ENCODE data around the gene SENP3. TPM values are rescaled to one million over a fixed set of nuclear protein-coding genes. Genes with fewer than 3 reads are reported as not detected.
"Not testable (repeated sequence)": the region's sequence is repeated elsewhere in the genome, so short reads cannot be mapped to it uniquely, and the experiment has no call there.

The SENP3 gene
- total RNA-seq, 2 donors from 2014 or later: 47.0 to 80.7 TPM

DNA sequence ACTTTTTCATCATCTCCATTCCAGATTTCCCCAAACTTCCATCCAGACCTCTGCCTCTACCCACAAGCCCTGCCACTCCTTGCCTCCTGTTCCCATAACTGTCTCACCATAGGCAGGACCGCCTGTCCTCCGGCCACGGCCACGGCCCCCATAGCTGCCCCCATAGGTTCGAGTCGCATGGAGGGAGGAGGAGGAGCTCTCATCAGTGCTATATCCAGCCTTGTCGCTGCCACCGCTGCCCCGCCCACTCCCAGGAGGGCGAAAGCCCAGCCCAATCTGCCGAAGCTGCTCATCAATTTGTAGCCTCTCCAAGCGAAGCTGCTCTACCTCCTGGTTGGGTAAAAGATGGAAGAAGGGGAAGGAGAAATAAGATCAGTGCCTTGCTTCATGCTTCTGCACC lies 31.6 kb downstream of the SENP3 start:
- no peak for TF ChIP-seq CTCF (IDR thresholded peaks at IDR 0.05)
- ATAC-seq (ENCODE audit: insufficient number of reproducible peaks, low FRiP score, low read depth) (no peak), DNase-seq (ENCODE audit: low spot score) (no peak)
- Histone ChIP-seq H3K4me3 (no peak overlapping the region), H3K36me3 (peaks cover 59% of the 10 kb centered on the region), H3K27me3 (replicated peaks; ENCODE audit: insufficient read depth) (no peaks in the 10 kb centered on the region), H3K4me1 (ENCODE audit: control insufficient read depth in 1 of 2, low read depth in 2 of 2) (peaks cover 0 to 15% of the 10 kb centered on the region in 2 donors), H3K27ac (no peak overlapping the region), H3K9me3 (no peaks in the 10 kb centered on the region)

DNA sequence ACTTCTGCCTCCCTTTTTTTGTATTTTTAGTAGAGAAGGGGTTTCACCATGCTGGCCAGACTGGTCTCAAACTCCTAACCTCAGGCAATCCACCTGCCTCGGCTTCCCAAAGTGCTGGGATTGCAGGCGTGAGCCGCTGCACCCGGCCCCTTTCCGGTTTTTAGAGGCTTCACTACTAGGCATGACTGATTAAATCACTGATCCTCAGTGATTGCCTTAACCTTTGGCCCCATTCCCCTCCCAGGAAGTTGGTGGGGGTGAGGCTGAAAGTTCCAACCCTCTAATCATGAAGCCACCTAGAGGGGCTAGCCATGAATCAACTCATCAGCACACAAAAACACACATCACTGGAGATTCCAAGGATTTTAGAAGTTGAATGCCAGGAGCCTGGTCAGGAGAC lies 35.8 kb downstream of the SENP3 start:
- not testable (repeated sequence) for DNase-seq (ENCODE audit: low spot score); H3K9me3 ChIP-seq; H3K4me3 ChIP-seq; H3K27me3 ChIP-seq (replicated peaks; ENCODE audit: insufficient read depth); H3K4me1 ChIP-seq (ENCODE audit: control insufficient read depth in 1 of 2, low read depth in 2 of 2); H3K27ac ChIP-seq; ATAC-seq (ENCODE audit: insufficient number of reproducible peaks, low FRiP score, low read depth)
- peaks cover 88% of the 10 kb centered on the region for H3K36me3 ChIP-seq

GRCh38 chr17:7606280-7606679 lies 44.6 kb downstream of the SENP3 start:
- ATAC-seq (ENCODE audit: insufficient number of reproducible peaks, low FRiP score, low read depth) (no peak), DNase-seq (ENCODE audit: low spot score) (no peak)
- TF ChIP-seq CTCF (IDR thresholded peaks at IDR 0.05): no peak
- Histone ChIP-seq H3K27ac (no peak overlapping the region), H3K27me3 (replicated peaks; ENCODE audit: insufficient read depth) (no peaks in the 10 kb centered on the region), H3K36me3 (peaks cover 43% of the 10 kb centered on the region), H3K4me3 (no peak overlapping the region), H3K9me3 (no peaks in the 10 kb centered on the region), H3K4me1 (ENCODE audit: control insufficient read depth in 1 of 2, low read depth in 2 of 2) (peaks cover 3 to 9% of the 10 kb centered on the region in 2 donors)

GRCh38 chr17:7610641-7611040 lies 48.9 kb downstream of the SENP3 start:
- Histone ChIP-seq H3K36me3 (peaks cover 7% of the 10 kb centered on the region), H3K4me1 (ENCODE audit: control insufficient read depth in 1 of 2, low read depth in 2 of 2) (peaks cover 18 to 38% of the 10 kb centered on the region in 2 donors), H3K9me3 (no peaks in the 10 kb centered on the region), H3K27me3 (replicated peaks; ENCODE audit: insufficient read depth) (no peaks in the 10 kb centered on the region), H3K4me3 (no peak overlapping the region), H3K27ac (no peak overlapping the region)
- no peak for TF ChIP-seq CTCF (IDR thresholded peaks at IDR 0.05)
- no peak for DNase-seq (ENCODE audit: low spot score)
- ATAC-seq (ENCODE audit: insufficient number of reproducible peaks, low FRiP score, low read depth): no peak

DNA sequence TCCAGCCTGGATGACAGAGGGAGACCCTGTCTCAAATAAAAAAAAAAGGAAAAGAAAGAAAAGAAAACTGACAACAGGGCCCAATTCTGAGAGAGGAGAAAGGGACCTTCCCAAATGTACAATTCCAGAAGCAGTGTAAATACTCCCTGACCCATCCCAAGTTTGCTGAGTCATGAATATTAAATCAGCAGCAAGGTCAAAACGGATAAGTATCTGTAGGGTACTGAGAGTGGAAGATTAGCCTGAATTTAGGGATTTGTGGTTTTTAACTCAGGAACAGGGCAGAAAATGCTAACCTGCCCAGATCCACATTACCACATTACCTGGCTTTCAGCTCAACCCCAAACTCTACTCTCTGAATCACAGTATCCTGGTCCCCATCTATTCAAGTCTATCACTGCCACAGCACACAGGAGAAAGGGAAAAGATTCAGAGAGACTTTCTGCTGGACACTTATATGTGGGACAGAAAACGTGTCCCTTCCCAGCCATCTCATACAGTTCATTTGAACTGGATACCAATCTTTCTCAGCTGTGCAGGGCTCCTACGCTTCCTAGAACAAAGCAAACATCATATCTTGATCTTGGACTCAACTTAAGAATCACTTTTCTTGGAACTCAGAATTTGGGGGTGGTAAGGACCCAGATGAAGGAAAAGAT lies 50.0 kb downstream of the SENP3 start:
- Histone ChIP-seq H3K27ac (no peak overlapping the region), H3K27me3 (replicated peaks; ENCODE audit: insufficient read depth) (no peaks in the 10 kb centered on the region), H3K9me3 (no peaks in the 10 kb centered on the region), H3K4me3 (no peak overlapping the region), H3K4me1 (ENCODE audit: control insufficient read depth in 1 of 2, low read depth in 2 of 2) (peaks cover 18 to 38% of the 10 kb centered on the region in 2 donors), H3K36me3 (peaks cover 4% of the 10 kb centered on the region)
- ATAC-seq (ENCODE audit: insufficient number of reproducible peaks, low FRiP score, low read depth): no peak
- DNase-seq (ENCODE audit: low spot score): no peak
- no peak for TF ChIP-seq CTCF (IDR thresholded peaks at IDR 0.05)

DNA sequence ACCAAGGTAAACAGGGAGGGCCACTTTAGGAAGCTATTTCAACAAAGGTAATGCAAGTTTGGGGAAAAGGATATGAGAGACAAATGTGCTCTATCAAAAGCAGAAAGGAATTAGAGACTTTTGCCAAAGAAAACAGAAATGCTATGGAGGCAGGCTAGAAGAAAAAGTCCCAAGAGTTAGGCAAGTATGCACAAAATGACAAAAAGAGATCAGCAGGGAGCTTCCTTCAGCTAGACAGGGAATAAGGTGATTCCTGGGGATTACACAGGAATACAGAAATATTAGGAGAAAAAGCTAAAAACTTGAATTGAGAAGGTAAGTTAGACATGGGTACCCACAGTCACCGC lies 50.5 kb downstream of the SENP3 start:
- Histone ChIP-seq H3K4me3 (no peak overlapping the region), H3K9me3 (no peaks in the 10 kb centered on the region), H3K4me1 (ENCODE audit: control insufficient read depth in 1 of 2, low read depth in 2 of 2) (peaks cover 18 to 38% of the 10 kb centered on the region in 2 donors), H3K27me3 (replicated peaks; ENCODE audit: insufficient read depth) (no peaks in the 10 kb centered on the region), H3K27ac (no peak overlapping the region), H3K36me3 (peaks cover 4% of the 10 kb centered on the region)
- DNase-seq (ENCODE audit: low spot score) (no peak), ATAC-seq (ENCODE audit: insufficient number of reproducible peaks, low FRiP score, low read depth) (no peak)
- TF ChIP-seq CTCF (IDR thresholded peaks at IDR 0.05): no peak
